Upper lobe of left lung (tissue), 4 donors: ENCODE results near the gene SSTR3.

ENCODE experiments used
- EP300 ChIP-seq, 4 donors: sonication (generic); formaldehyde crosslinking; IDR thresholded peaks; one replicate each; pipeline ENCODE4 v1.5.1; 2017; ENCODE audit warnings: antibody characterized with exemption in 4 of 4, control low read depth in 2 of 4
- POLR2A ChIP-seq, 4 donors: fragments of 450-650 bp; IDR thresholded peaks; one replicate each; pipeline ENCODE4 v1.5.1; 2016 to 2017; ENCODE audit warnings: antibody characterized with exemption in 4 of 4, mild to moderate bottlenecking in 2 of 4
- TF ChIP-seq, protein P1 (sequence below), 6 experiments: fragments of 450-650 bp in 4 of 6; fragments of 200-600 bp in 2 of 6; sonication (generic) in 2 of 6; IDR thresholded peaks; one replicate each; pipeline ENCODE4 v1.5.1; 2016 to 2019; ENCODE audit warnings: antibody characterized with exemption in 6 of 6

GRCh38 chr22:37218399-37218770, 6.1 kb upstream of the SSTR3 start:
- no peak for TF ChIP-seq EP300 (IDR thresholded peaks at IDR 0.05)
- TF ChIP-seq, protein P1, sequence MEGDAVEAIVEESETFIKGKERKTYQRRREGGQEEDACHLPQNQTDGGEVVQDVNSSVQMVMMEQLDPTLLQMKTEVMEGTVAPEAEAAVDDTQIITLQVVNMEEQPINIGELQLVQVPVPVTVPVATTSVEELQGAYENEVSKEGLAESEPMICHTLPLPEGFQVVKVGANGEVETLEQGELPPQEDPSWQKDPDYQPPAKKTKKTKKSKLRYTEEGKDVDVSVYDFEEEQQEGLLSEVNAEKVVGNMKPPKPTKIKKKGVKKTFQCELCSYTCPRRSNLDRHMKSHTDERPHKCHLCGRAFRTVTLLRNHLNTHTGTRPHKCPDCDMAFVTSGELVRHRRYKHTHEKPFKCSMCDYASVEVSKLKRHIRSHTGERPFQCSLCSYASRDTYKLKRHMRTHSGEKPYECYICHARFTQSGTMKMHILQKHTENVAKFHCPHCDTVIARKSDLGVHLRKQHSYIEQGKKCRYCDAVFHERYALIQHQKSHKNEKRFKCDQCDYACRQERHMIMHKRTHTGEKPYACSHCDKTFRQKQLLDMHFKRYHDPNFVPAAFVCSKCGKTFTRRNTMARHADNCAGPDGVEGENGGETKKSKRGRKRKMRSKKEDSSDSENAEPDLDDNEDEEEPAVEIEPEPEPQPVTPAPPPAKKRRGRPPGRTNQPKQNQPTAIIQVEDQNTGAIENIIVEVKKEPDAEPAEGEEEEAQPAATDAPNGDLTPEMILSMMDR (IDR thresholded peaks at IDR 0.05), result no peak
- TF ChIP-seq POLR2A (IDR thresholded peaks at IDR 0.05), result no peak
